Thoracic aorta (tissue), 2 donors: Measurements from ENCODE around the gene FBXO10. TPM values are rescaled to one million over a fixed set of nuclear protein-coding genes. Genes with fewer than 3 reads are reported as not detected.

Experiments
- ATAC-seq: fragments of 150-250 bp; one replicate; pipeline ENCODE4 v1.8.0; 2017; ENCODE audit warnings: low read depth; ENCODE audit not compliant: insufficient number of reproducible peaks, low FRiP score
- DNase-seq: peaks from one replicate; pipeline ENCODE4 v3.0.0-alpha.2; 2020; ENCODE audit warnings: low spot score
- H3K27ac ChIP-seq, 2 donors: fragments of 200-600 bp; sonication (generic); 1 replicate in 1 of 2; 2 replicates in 1 of 2; pipeline ENCODE4 v1.5.1; 2016; ENCODE audit warnings: mild to moderate bottlenecking in 2 of 2, moderate library complexity in 2 of 2
- H3K27me3 ChIP-seq: fragments of 200-600 bp; sonication (generic); replicated peaks from 2 replicates; pipeline ENCODE4 v1.6.0; 2016; ENCODE audit warnings: mild to moderate bottlenecking; ENCODE audit not compliant: insufficient read depth
- H3K36me3 ChIP-seq: fragments of 200-600 bp; sonication (generic); one replicate; pipeline ENCODE4 v1.5.1; 2016
- H3K4me1 ChIP-seq, 2 donors: fragments of 200-600 bp; sonication (generic); 1 replicate in 1 of 2; 2 replicates in 1 of 2; pipeline versions ENCODE4 v1.5.1 to v1.6.0; 2016; ENCODE audit warnings: low read depth in 2 of 2, mild to moderate bottlenecking in 1 of 2; ENCODE audit not compliant: control insufficient read depth in 1 of 2
- H3K4me3 ChIP-seq: fragments of 200-600 bp; sonication (generic); 2 replicates; pipeline ENCODE4 v1.5.1; 2016; ENCODE audit warnings: mild to moderate bottlenecking
- H3K9me3 ChIP-seq: fragments of 200-600 bp; sonication (generic); 2 replicates; pipeline ENCODE4 v1.5.1; 2016
- CTCF ChIP-seq: fragments of 200-600 bp; sonication (generic); IDR thresholded peaks from one replicate; pipeline ENCODE4 v1.5.1; 2019; ENCODE audit warnings: antibody characterized with exemption
- total RNA-seq, 2 donors: library from RNA; depleted of rRNA; stranded (reverse); fragments of >200 nt; gene quantifications; one replicate each; pipeline versions ENCODE4 v1.1.0 to v1.2.3, GENCODE V29; 2016

FBXO10 gene
- total RNA-seq, 2 donors from 2014 or later: 6.9 to 20.7 TPM

DNA sequence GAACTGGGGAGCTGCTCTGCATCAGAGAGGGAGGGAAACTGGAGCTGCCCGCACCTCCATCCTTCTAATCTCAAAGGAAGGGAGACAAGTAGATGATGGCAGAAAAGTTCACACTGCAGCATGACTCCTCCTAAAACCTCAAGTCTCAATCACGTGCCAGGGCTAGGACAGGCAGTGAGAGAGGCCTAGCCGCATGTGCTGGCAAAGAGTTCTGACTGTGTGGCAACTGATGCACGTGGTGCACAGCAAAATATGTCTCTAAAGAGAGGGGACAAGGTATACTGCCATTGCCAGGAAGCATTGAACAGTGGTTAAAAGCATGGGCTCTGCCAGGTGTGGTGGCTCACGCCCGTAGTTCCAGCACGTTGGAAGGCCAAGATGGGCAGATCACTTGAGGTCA, 38.1 kb downstream of the FBXO10 start:
- Histone ChIP-seq H3K27ac (no peak overlapping the region), H3K9me3 (no peaks in the 10 kb centered on the region), H3K27me3 (no peaks in the 10 kb centered on the region), H3K4me3 (no peak overlapping the region), H3K4me1 (peaks cover 0 to 6% of the 10 kb centered on the region in 2 donors), H3K36me3 (peaks cover 17% of the 10 kb centered on the region)
- ATAC-seq (no peak), DNase-seq (no peak)
- TF ChIP-seq CTCF: no peak

- DNase-seq (no peak), ATAC-seq (no peak)
- no peak overlapping the region for H3K27ac ChIP-seq
- no peaks in the 10 kb centered on the region for H3K4me1 ChIP-seq
- no peaks in the 10 kb centered on the region for H3K9me3 ChIP-seq
- no peak overlapping the region for H3K4me3 ChIP-seq
- no peak for TF ChIP-seq CTCF
- peaks cover 21% of the 10 kb centered on the region for H3K36me3 ChIP-seq
- no peaks in the 10 kb centered on the region for H3K27me3 ChIP-seq
These were observed 41.3 kb downstream of the FBXO10 start for GRCh38 chr9:37534901-37535300.

GRCh38 chr9:37534412-37534811, 41.8 kb downstream of the FBXO10 start:
- no peak overlapping the region for H3K4me3 ChIP-seq
- H3K9me3 ChIP-seq: no peaks in the 10 kb centered on the region
- no peak for DNase-seq

DNA sequence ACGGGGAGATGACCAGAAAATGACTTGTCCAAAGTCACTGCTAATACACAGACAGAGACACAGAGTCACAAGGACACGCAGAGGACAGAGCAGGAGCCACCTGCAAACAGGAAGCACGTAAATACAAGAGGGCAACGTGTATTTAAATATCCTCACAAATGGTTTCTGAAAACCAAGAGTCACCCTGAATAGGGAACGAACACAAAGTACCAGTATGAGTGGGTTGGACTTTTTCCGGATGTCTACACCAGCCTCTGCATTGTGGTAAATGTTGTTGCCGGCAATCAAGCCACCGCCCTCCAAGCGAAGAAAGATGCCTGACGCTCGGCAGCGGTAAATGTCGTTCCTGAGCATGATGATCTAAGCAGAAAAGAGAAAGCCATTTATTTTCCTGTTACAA, 44.5 kb downstream of the FBXO10 start:
- no peak for DNase-seq
- H3K4me3 ChIP-seq: no peak overlapping the region
- no peak overlapping the region for H3K27ac ChIP-seq
- H3K27me3 ChIP-seq: no peaks in the 10 kb centered on the region
- no peak for TF ChIP-seq CTCF
- peaks cover 20% of the 10 kb centered on the region for H3K36me3 ChIP-seq
- H3K9me3 ChIP-seq: no peaks in the 10 kb centered on the region
- no peaks in the 10 kb centered on the region for H3K4me1 ChIP-seq
- no peak for ATAC-seq

More at GRCh38 chr9:37534412-37534811, 41.8 kb downstream of the FBXO10 start:
- no peak for TF ChIP-seq CTCF
- ATAC-seq: no peak
- Histone ChIP-seq H3K36me3 (peaks cover 21% of the 10 kb centered on the region), H3K27me3 (no peaks in the 10 kb centered on the region), H3K27ac (no peak overlapping the region), H3K4me1 (no peaks in the 10 kb centered on the region)

- Histone ChIP-seq H3K4me1 (no peaks in the 10 kb centered on the region), H3K36me3 (peaks cover 27% of the 10 kb centered on the region), H3K4me3 (no peak overlapping the region), H3K9me3 (no peaks in the 10 kb centered on the region), H3K27me3 (no peaks in the 10 kb centered on the region), H3K27ac (no peak overlapping the region)
- no peak for ATAC-seq
- TF ChIP-seq CTCF: no peak
- no peak for DNase-seq
These were observed 47.3 kb downstream of the FBXO10 start for GRCh38 chr9:37528652-37529471.
